ENCODE measurements around the gene GIPC3. TPM values are rescaled to one million over a fixed set of nuclear protein-coding genes. Genes with fewer than 3 reads are reported as not detected.

GIPC3 gene
- total RNA-seq, 4 donors from 2014 or later: 0.13 to 5.8 (median 0.70) TPM

DNA sequence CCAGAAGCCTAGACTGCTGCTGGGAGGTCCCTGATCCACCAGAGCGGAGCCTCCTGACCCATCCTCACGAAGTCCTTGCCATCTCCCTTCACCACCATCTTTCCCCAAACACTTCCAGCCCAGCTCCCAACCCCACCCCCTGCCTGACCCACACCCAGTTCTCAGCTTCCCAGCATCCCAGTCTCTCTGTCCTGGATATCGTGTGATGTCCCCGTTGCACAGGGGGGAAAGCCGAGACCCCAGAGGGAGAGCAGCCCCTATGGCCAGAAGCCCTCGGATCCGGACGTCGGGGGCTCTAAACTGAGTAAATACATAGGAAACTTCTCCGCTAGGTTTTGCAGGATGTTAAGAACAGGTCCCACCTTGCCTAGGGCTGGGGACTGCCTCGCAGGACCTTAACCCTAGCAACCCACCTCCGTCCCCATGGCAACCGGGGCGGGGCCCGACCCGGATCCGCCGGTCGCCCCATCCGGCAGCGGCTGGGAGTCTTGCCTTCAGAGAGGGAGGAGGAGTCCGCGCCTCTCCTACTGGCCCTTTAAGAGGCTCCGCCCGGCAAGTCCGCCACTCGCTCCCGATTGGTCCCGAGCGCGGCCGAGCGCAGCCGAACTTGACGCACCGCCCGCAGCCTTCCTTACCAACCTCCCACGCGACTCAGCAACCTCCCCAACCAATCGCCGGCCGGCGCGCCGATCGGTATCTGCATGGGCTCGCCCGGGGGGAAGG, 13.0 kb upstream of the GIPC3 start:
- Histone ChIP-seq H3K4me1 (peaks cover 0 to 36% (median 8%) of the 10 kb centered on the region in 4 donors), H3K27ac (peak overlapping the region; percentile 11 to 91 (median 69)), H3K9me3 (no peaks in the 10 kb centered on the region), H3K4me3 (peak overlapping the region; percentile 62 to 93 (median 74)), H3K36me3 (peaks cover 0 to 5% (median 0%) of the 10 kb centered on the region in 3 donors), H3K27me3 (no peaks in the 10 kb centered on the region)
- TF ChIP-seq, protein P1, sequence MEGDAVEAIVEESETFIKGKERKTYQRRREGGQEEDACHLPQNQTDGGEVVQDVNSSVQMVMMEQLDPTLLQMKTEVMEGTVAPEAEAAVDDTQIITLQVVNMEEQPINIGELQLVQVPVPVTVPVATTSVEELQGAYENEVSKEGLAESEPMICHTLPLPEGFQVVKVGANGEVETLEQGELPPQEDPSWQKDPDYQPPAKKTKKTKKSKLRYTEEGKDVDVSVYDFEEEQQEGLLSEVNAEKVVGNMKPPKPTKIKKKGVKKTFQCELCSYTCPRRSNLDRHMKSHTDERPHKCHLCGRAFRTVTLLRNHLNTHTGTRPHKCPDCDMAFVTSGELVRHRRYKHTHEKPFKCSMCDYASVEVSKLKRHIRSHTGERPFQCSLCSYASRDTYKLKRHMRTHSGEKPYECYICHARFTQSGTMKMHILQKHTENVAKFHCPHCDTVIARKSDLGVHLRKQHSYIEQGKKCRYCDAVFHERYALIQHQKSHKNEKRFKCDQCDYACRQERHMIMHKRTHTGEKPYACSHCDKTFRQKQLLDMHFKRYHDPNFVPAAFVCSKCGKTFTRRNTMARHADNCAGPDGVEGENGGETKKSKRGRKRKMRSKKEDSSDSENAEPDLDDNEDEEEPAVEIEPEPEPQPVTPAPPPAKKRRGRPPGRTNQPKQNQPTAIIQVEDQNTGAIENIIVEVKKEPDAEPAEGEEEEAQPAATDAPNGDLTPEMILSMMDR (IDR thresholded peaks at IDR 0.05): peak in 1 of 6 experiments; percentile 3
- no peak for TF ChIP-seq POLR2A (IDR thresholded peaks at IDR 0.05)
- peak; percentile 100 for DNase-seq

DNA sequence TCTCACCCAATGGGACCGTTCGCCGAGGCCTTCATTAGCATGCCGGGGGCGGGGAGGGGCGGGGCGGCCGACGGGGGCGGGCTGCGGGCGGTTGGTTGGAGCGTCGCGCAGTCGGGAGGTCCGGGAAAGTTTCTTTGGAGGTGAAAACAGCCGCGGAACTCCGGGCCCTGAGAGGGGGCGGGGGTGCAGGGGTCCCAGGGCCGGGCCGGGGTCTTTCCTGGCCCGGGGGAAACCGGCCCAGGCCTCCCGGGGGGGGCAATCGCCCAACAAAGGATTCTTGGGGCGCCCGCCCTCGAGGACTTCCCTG, 12.5 kb upstream of the GIPC3 start, which contains the start of gene HMG20B:
Gene HMG20B, plus strand, starts transcription at position 90 of the 307 bp plus-strand sequence. CDS start 366 bp downstream, outside the sequence.
- H3K4me3 ChIP-seq: peak within 1 kb of the TSS; percentile 62 to 93 (median 74)
- peaks cover 0 to 41% (median 8%) of the 10 kb centered on the region in 4 donors for H3K4me1 ChIP-seq
- no peak for DNase-seq

DNA sequence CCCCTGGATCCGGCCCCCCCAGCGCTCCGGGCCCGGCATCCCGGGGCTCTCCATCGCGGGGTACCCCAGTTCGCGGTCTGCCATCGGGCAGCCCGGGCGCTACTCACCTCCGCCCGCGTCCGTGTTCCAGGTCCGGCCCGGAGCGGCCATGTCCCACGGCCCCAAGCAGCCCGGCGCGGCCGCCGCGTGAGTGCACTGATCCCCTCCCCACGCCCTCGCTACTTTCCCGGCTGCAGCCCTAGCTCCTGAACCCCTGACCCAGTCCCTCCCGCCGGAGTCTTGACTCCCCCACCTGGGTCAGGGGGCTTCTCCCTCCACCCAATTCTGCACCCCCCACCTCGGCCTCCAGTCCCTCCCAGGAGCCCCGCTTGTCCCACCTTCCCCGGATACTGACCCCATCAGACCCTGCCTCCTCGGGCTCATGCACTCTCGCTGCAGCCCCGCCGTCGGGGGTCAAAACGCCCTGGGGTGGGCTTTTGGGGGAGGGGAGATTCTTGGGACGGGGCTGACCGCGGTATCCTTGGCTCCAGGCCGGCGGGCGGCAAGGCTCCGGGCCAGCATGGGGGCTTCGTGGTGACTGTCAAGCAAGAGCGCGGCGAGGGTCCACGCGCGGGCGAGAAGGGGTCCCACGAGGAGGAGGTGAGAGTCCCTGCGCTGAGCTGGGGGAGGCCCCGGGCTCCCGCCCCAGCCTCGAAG, 12.0 kb upstream of the GIPC3 start:
- Histone ChIP-seq H3K4me1 (peaks cover 0 to 45% (median 8%) of the 10 kb centered on the region in 4 donors), H3K4me3 (peak overlapping the region; percentile 62 to 93 (median 74)), H3K9me3 (no peaks in the 10 kb centered on the region), H3K27me3 (no peaks in the 10 kb centered on the region), H3K36me3 (peaks cover 0 to 5% (median 0%) of the 10 kb centered on the region in 3 donors), H3K27ac (peak overlapping the region; percentile 75 to 91 (median 84))
- DNase-seq: no peak
- TF ChIP-seq POLR2A (IDR thresholded peaks at IDR 0.05): no peak
- TF ChIP-seq, protein P1 (IDR thresholded peaks at IDR 0.05): no peak

More for the DNA sequence above, 12.5 kb upstream of the GIPC3 start, which contains the start of gene HMG20B:
- Histone ChIP-seq H3K9me3 (no peaks in the 10 kb centered on the region), H3K27me3 (no peaks in the 10 kb centered on the region), H3K27ac (peak within 1 kb of the TSS; percentile 75 to 91 (median 84)), H3K36me3 (peaks cover 0 to 5% (median 0%) of the 10 kb centered on the region in 3 donors)
- TF ChIP-seq, protein P1 (IDR thresholded peaks at IDR 0.05): no peak
- TF ChIP-seq POLR2A (IDR thresholded peaks at IDR 0.05): peak in 1 of 2 donors; percentile 28

DNA sequence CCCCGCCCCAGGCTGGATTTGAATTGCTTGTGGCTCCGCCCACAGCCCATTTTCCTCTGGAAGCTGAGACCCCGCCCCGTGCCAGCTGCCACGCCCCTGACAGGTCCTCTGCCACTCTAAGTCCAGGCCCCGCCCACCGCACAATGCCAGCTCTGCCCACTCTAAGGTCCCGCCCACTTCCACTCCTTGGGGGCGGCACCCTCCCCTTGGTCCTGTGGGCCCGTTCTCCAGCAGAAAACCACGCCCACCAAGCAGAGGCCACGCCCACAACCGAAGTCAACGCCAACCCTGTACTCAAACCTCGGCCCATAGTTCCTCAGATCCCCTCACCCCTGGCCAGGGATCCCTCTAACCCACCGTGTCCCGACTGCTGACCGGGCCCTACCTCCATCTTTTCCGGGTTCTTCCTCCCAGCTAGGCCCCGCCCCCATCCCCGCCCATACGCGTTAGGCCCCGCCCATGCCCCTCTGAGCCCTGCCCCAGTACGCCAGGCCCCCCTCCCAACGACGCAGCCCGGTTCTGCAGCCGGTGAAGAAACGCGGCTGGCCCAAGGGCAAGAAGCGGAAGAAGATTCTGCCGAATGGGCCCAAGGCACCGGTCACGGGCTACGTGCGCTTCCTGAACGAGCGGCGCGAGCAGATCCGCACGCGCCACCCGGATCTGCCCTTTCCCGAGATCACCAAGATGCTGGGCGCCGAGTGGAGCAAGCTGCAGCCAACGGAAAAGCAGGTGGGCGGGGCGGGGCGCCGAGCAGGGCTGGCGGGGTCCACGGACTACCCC, 11.2 kb upstream of the GIPC3 start:
- no peaks in the 10 kb centered on the region for H3K9me3 ChIP-seq
- no peak for TF ChIP-seq POLR2A (IDR thresholded peaks at IDR 0.05)
- TF ChIP-seq, protein P1 (IDR thresholded peaks at IDR 0.05): no peak

DNA sequence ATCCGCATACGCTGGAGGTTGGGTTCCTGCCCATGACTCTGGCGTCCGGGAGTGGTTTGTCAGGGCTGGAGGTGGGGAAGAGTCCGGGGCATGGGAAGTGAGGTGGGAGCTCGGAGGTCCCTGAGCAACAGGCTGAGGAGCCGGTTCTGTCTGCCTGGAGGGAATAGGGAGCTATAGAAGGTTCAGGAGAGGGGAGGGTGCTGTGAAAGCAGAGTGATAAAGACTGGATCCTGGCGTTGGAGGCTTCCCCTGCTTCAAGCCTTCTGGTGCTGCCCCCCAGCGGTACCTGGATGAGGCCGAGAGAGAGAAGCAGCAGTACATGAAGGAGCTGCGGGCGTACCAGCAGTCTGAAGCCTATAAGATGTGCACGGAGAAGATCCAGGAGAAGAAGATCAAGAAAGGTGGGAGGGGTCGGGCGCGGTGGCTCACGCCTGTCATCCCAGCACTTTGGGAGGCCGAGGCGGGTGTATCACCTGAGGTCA, 10.0 kb upstream of the GIPC3 start:
- peaks cover 0 to 5% (median 0%) of the 10 kb centered on the region in 3 donors for H3K36me3 ChIP-seq
- H3K4me1 ChIP-seq: peaks cover 0 to 37% (median 8%) of the 10 kb centered on the region in 4 donors
- H3K4me3 ChIP-seq: no peak overlapping the region
- DNase-seq: no peak
- H3K9me3 ChIP-seq: no peaks in the 10 kb centered on the region
- H3K27ac ChIP-seq: no peak overlapping the region
- TF ChIP-seq, protein P1 (IDR thresholded peaks at IDR 0.05): peak in 3 of 6 experiments; percentile 10 to 16 (median 14)
- TF ChIP-seq POLR2A (IDR thresholded peaks at IDR 0.05): no peak
- no peaks in the 10 kb centered on the region for H3K27me3 ChIP-seq

More for the DNA sequence above, 11.2 kb upstream of the GIPC3 start:
- Histone ChIP-seq H3K4me3 (peak overlapping the region; percentile 62 to 93 (median 74)), H3K36me3 (peaks cover 0 to 5% (median 0%) of the 10 kb centered on the region in 3 donors), H3K27me3 (no peaks in the 10 kb centered on the region), H3K27ac (peak overlapping the region in 3 of 4 donors; percentile 82 to 91 (median 86)), H3K4me1 (peaks cover 0 to 43% (median 8%) of the 10 kb centered on the region in 4 donors)
- DNase-seq: peak; percentile 81 to 97 (median 95)
